Measurements from ENCODE around the gene TRIM40. TPM values are rescaled to one million over a fixed set of nuclear protein-coding genes. Genes with fewer than 3 reads are reported as not detected.
"Not testable (repeated sequence)": the region's sequence is repeated elsewhere in the genome, so short reads cannot be mapped to it uniquely, and the experiment has no call there.

The TRIM40 gene
- polyA plus RNA-seq, 1 donor (not counting 4 experiments of a cell fraction or from before 2014, with no cell fraction given) = not detected

DNA sequence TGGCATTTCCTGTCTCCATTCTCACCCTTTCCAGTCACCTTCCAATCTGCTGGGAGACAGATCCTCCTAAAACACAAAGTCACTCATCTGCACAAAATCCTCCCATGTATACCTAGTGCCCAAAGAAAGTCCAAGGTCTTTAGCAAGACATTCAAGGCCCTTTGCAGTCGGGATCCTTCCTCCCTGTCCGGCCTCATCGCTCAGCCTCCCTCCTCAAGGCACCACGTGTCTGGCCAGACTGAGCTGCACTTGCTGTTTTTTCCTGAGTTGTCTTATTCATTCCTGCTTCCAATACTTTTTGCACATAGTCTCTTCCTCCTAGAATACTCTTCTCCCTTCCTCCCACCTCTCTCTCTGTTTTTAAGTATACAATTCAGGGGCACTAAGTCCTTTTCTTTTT lies 28.8 kb downstream of the TRIM40 start:
- no peak for FAIRE-seq

DNA sequence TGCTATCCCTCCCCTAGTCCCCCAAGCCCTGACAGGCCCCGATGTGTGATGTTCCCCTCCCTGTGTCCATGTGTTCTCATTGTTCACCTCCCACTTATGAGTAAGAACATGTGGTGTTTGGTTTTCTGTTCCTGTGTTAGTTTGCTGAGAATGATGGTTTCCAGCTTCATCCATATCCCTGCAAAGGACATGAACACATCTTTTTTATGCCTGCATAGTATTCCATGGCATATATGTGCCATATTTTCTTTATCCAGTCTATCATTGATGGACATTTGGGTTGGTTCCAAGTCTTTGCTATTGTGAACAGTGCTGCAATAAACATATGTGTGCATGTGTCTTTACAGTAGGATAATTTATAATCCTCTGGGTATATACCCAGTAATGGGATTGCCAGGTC lies 29.3 kb downstream of the TRIM40 start:
- not testable (repeated sequence) for FAIRE-seq

More for the DNA sequence above, 28.8 kb downstream of the TRIM40 start:
- H3K36me3 ChIP-seq (ENCODE audit: control insufficient read depth in 2 of 2, extremely low read depth in 1 of 2, insufficient read depth in 2 of 2, low read length in 2 of 2) = no peaks in the 10 kb centered on the region
- H3K4me3 ChIP-seq (ENCODE audit: control insufficient read depth in 2 of 3, extremely low read depth in 1 of 3, insufficient read depth in 2 of 3, low read depth in 1 of 3, low read length in 3 of 3) = no peak overlapping the region
- no peak overlapping the region for H3K4me2 ChIP-seq (ENCODE audit: control insufficient read depth, extremely low read depth, insufficient read depth, low read depth, low read length)
- H3K9ac ChIP-seq (ENCODE audit: control insufficient read depth, extremely low read depth, insufficient read depth, low read length) = no peak overlapping the region
- H4K20me1 ChIP-seq (ENCODE audit: control insufficient read depth, extremely low read depth, insufficient read depth, low read length) = no peaks in the 10 kb centered on the region
- H3K9me1 ChIP-seq (ENCODE audit: control insufficient read depth, extremely low read depth, insufficient read depth, low read length) = no peaks in the 10 kb centered on the region
- dilution Hi-C loops (cut with MboI; ENCODE audit: extremely low pct_ligation_motif_present, low sequenced_read_pairs) = no loop called here
- H3K27ac ChIP-seq (ENCODE audit: control insufficient read depth, insufficient read depth, low read length) = no peak overlapping the region
- peaks cover 35% of the 10 kb centered on the region for H3K27me3 ChIP-seq (ENCODE audit: control insufficient read depth, extremely low read depth, insufficient read depth, low read length)
- no peaks in the 10 kb centered on the region for H3K4me1 ChIP-seq (ENCODE audit: control insufficient read depth, extremely low read depth, insufficient read depth, low read length)
- no peak overlapping the region for H2AFZ ChIP-seq (ENCODE audit: control insufficient read depth, low read length)
- DNase-seq (ENCODE audit: low read depth, low spot score) = no peak
- H3K79me2 ChIP-seq (ENCODE audit: control insufficient read depth, insufficient read depth, low read length) = no peaks in the 10 kb centered on the region
- no peaks in the 10 kb centered on the region for H3K9me3 ChIP-seq (ENCODE audit: control insufficient read depth, low read depth, low read length)
- TF ChIP-seq EZH2 (IDR thresholded peaks at IDR 0.05; ENCODE audit: low read length) = no peak
- TF ChIP-seq, protein P1, sequence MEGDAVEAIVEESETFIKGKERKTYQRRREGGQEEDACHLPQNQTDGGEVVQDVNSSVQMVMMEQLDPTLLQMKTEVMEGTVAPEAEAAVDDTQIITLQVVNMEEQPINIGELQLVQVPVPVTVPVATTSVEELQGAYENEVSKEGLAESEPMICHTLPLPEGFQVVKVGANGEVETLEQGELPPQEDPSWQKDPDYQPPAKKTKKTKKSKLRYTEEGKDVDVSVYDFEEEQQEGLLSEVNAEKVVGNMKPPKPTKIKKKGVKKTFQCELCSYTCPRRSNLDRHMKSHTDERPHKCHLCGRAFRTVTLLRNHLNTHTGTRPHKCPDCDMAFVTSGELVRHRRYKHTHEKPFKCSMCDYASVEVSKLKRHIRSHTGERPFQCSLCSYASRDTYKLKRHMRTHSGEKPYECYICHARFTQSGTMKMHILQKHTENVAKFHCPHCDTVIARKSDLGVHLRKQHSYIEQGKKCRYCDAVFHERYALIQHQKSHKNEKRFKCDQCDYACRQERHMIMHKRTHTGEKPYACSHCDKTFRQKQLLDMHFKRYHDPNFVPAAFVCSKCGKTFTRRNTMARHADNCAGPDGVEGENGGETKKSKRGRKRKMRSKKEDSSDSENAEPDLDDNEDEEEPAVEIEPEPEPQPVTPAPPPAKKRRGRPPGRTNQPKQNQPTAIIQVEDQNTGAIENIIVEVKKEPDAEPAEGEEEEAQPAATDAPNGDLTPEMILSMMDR (optimal IDR thresholded peaks at IDR 0.05 in 1 of 3, IDR thresholded peaks at IDR 0.05 in 1 of 3, conservative IDR thresholded peaks at IDR 0.05 in 1 of 3; ENCODE audit: extremely low read depth in 1 of 3, insufficient read depth in 2 of 3, low read length in 3 of 3) = no peak

DNA sequence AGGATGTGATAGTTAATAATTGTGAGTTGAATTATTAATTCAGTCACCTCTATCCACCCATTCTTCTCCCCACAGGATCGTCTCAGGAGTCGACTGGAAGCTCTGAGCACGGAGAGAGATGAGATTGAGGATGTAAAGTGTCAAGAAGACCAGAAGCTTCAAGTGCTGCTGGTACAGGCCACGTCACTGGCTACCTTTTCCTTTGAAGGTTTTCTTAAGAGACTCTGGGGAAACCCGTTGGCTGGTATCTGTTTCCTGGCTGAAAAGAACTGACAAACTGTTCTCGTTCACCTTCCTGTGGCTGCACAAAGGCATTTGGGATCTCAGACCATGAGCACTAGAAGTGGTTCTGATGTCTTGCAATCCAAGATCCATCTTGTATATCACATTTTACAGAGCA lies 31.2 kb downstream of the TRIM40 start:
- no peak for TF ChIP-seq EZH2 (IDR thresholded peaks at IDR 0.05; ENCODE audit: low read length)
- TF ChIP-seq, protein P1 (optimal IDR thresholded peaks at IDR 0.05 in 1 of 3, IDR thresholded peaks at IDR 0.05 in 1 of 3, conservative IDR thresholded peaks at IDR 0.05 in 1 of 3; ENCODE audit: extremely low read depth in 1 of 3, insufficient read depth in 2 of 3, low read length in 3 of 3) = no peak
- dilution Hi-C loops (cut with MboI; ENCODE audit: extremely low pct_ligation_motif_present, low sequenced_read_pairs) = no loop called here
- peaks cover 53% of the 10 kb centered on the region for H3K27me3 ChIP-seq (ENCODE audit: control insufficient read depth, extremely low read depth, insufficient read depth, low read length)
- H3K4me3 ChIP-seq (ENCODE audit: control insufficient read depth in 2 of 3, extremely low read depth in 1 of 3, insufficient read depth in 2 of 3, low read depth in 1 of 3, low read length in 3 of 3) = no peak overlapping the region
- H3K4me2 ChIP-seq (ENCODE audit: control insufficient read depth, extremely low read depth, insufficient read depth, low read depth, low read length) = no peak overlapping the region
- FAIRE-seq (no peak), DNase-seq (ENCODE audit: low read depth, low spot score) (no peak)
- H2AFZ ChIP-seq (ENCODE audit: control insufficient read depth, low read length) = no peak overlapping the region
- H3K9ac ChIP-seq (ENCODE audit: control insufficient read depth, extremely low read depth, insufficient read depth, low read length) = no peak overlapping the region
- H3K36me3 ChIP-seq (ENCODE audit: control insufficient read depth in 2 of 2, extremely low read depth in 1 of 2, insufficient read depth in 2 of 2, low read length in 2 of 2) = no peaks in the 10 kb centered on the region
- no peaks in the 10 kb centered on the region for H3K9me1 ChIP-seq (ENCODE audit: control insufficient read depth, extremely low read depth, insufficient read depth, low read length)
- no peaks in the 10 kb centered on the region for H3K79me2 ChIP-seq (ENCODE audit: control insufficient read depth, insufficient read depth, low read length)
- no peak overlapping the region for H3K27ac ChIP-seq (ENCODE audit: control insufficient read depth, insufficient read depth, low read length)
- no peaks in the 10 kb centered on the region for H3K4me1 ChIP-seq (ENCODE audit: control insufficient read depth, extremely low read depth, insufficient read depth, low read length)
- H4K20me1 ChIP-seq (ENCODE audit: control insufficient read depth, extremely low read depth, insufficient read depth, low read length) = no peaks in the 10 kb centered on the region
- H3K9me3 ChIP-seq (ENCODE audit: control insufficient read depth, low read depth, low read length) = no peaks in the 10 kb centered on the region

More for the DNA sequence above, 29.3 kb downstream of the TRIM40 start:
- H2AFZ ChIP-seq (ENCODE audit: control insufficient read depth, low read length); H3K4me2 ChIP-seq (ENCODE audit: control insufficient read depth, extremely low read depth, insufficient read depth, low read depth, low read length); DNase-seq (ENCODE audit: low read depth, low spot score); H3K9me3 ChIP-seq (ENCODE audit: control insufficient read depth, low read depth, low read length); H3K4me1 ChIP-seq (ENCODE audit: control insufficient read depth, extremely low read depth, insufficient read depth, low read length); H3K9ac ChIP-seq (ENCODE audit: control insufficient read depth, extremely low read depth, insufficient read depth, low read length); H3K36me3 ChIP-seq (ENCODE audit: control insufficient read depth in 2 of 2, extremely low read depth in 1 of 2, insufficient read depth in 2 of 2, low read length in 2 of 2); H3K4me3 ChIP-seq (ENCODE audit: control insufficient read depth in 2 of 3, extremely low read depth in 1 of 3, insufficient read depth in 2 of 3, low read depth in 1 of 3, low read length in 3 of 3); dilution Hi-C loops (cut with MboI; ENCODE audit: extremely low pct_ligation_motif_present, low sequenced_read_pairs); H4K20me1 ChIP-seq (ENCODE audit: control insufficient read depth, extremely low read depth, insufficient read depth, low read length); H3K27ac ChIP-seq (ENCODE audit: control insufficient read depth, insufficient read depth, low read length); H3K79me2 ChIP-seq (ENCODE audit: control insufficient read depth, insufficient read depth, low read length); H3K9me1 ChIP-seq (ENCODE audit: control insufficient read depth, extremely low read depth, insufficient read depth, low read length): not testable (repeated sequence)
- peaks cover 35% of the 10 kb centered on the region for H3K27me3 ChIP-seq (ENCODE audit: control insufficient read depth, extremely low read depth, insufficient read depth, low read length)

Measured in keratinocyte (primary cell).